ENCODE results near the gene IL2RA.

Gene IL2RA

GRCh38 chr10:6018422-6018821 lies 43.7 kb downstream of the IL2RA start:
- no peak overlapping the region for H3K27ac ChIP-seq
- no peak for TF ChIP-seq CTCF (conservative IDR thresholded peaks at IDR 0.05)
- no peak for TF ChIP-seq ZFX (IDR thresholded peaks at IDR 0.05)

- TF ChIP-seq CTCF (conservative IDR thresholded peaks at IDR 0.05): no peak
- no peak for TF ChIP-seq ZFX (IDR thresholded peaks at IDR 0.05)
- H3K27ac ChIP-seq: no peak overlapping the region
These were observed 44.3 kb downstream of the IL2RA start for GRCh38 chr10:6017781-6018354.

- no peak overlapping the region for H3K27ac ChIP-seq
- TF ChIP-seq ZFX (IDR thresholded peaks at IDR 0.05): no peak
- TF ChIP-seq CTCF (conservative IDR thresholded peaks at IDR 0.05): peak; percentile 89
These were observed 47.9 kb downstream of the IL2RA start for GRCh38 chr10:6014241-6014761.

GRCh38 chr10:6013413-6014192 lies 48.6 kb downstream of the IL2RA start:
- H3K27ac ChIP-seq: no peak overlapping the region
- TF ChIP-seq CTCF (conservative IDR thresholded peaks at IDR 0.05) (no peak), ZFX (IDR thresholded peaks at IDR 0.05) (no peak)

- TF ChIP-seq CTCF (conservative IDR thresholded peaks at IDR 0.05): no peak
- TF ChIP-seq ZFX (IDR thresholded peaks at IDR 0.05): no peak
- no peak overlapping the region for H3K27ac ChIP-seq
These were observed 49.9 kb downstream of the IL2RA start for GRCh38 chr10:6012121-6012905.

- TF ChIP-seq ZFX (IDR thresholded peaks at IDR 0.05) (no peak), CTCF (conservative IDR thresholded peaks at IDR 0.05) (no peak)
- no peak overlapping the region for H3K27ac ChIP-seq
These were observed 50.6 kb downstream of the IL2RA start for GRCh38 chr10:6011558-6011957.

GRCh38 chr10:6010569-6010968 lies 51.6 kb downstream of the IL2RA start:
- H3K27ac ChIP-seq: no peak overlapping the region
- TF ChIP-seq ZFX (IDR thresholded peaks at IDR 0.05) (no peak), CTCF (conservative IDR thresholded peaks at IDR 0.05) (no peak)

Data from C4-2B (cell line).